HepG2 (cell line): ENCODE data around the gene MGA. TPM values are rescaled to one million over a fixed set of nuclear protein-coding genes. Genes with fewer than 3 reads are reported as not detected.

Source experiments
- HNF4G ChIP-seq, 2 experiments: sonication (generic) in 1 of 2; formaldehyde crosslinking in 1 of 2; IDR thresholded peaks; 2 replicates each; pipeline versions ENCODE4 v1.4.0 to v1.6.1; 2011 to 2020; ENCODE audit warnings: borderline replicate concordance in 2 of 2, low read depth in 2 of 2, mild to moderate bottlenecking in 2 of 2, low read length in 1 of 2, missing genetic modification reagents in 1 of 2, moderate library complexity in 1 of 2
- ISX ChIP-seq: sonication (generic); formaldehyde crosslinking; conservative IDR thresholded peaks from 2 replicates; pipeline ENCODE4 v1.5.0; 2020; ENCODE audit warnings: missing genetic modification reagents
- KAT8 ChIP-seq: IDR thresholded peaks from 2 replicates; pipeline ENCODE4 v1.6.1; 2016; ENCODE audit warnings: missing genetic modification reagents, missing compliant biosample characterization
- MEIS2 ChIP-seq: sonication (generic); formaldehyde crosslinking; IDR thresholded peaks from 2 replicates; pipeline ENCODE4 v1.9.0; 2021; ENCODE audit warnings: mild to moderate bottlenecking, missing genetic modification reagents
- MIER2 ChIP-seq: IDR thresholded peaks from 2 replicates; pipeline ENCODE4 v1.6.1; 2016; ENCODE audit warnings: missing biosample characterization, missing genetic modification reagents
- NFKBIZ ChIP-seq: IDR thresholded peaks from 2 replicates; pipeline ENCODE4 v1.6.1; 2018; ENCODE audit warnings: missing genetic modification reagents, missing compliant biosample characterization
- PAWR ChIP-seq: sonication (generic); formaldehyde crosslinking; IDR thresholded peaks from 2 replicates; pipeline ENCODE4 v1.4.0; 2020; ENCODE audit warnings: missing genetic modification reagents, mild to moderate bottlenecking, borderline replicate concordance
- RBM39 ChIP-seq: fragments of 200-400 bp; formaldehyde crosslinking; IDR thresholded peaks from one replicate; pipeline ENCODE4 v1.6.1; 2018; ENCODE audit warnings: antibody characterized with exemption, mild to moderate bottlenecking, low read depth, low read length; ENCODE audit not compliant: poor library complexity, severe bottlenecking
- REPIN1 ChIP-seq: sonication (generic); formaldehyde crosslinking; IDR thresholded peaks from 2 replicates; pipeline ENCODE4 v1.8.0; 2022; ENCODE audit warnings: missing genetic modification reagents, low read depth, mild to moderate bottlenecking, borderline replicate concordance
- TEAD3 ChIP-seq: optimal IDR thresholded peaks from 2 replicates; pipeline ENCODE3; 2016; ENCODE audit warnings: borderline replicate concordance
- ZKSCAN8 ChIP-seq: IDR thresholded peaks from 2 replicates; pipeline ENCODE4 v1.6.1; 2016; ENCODE audit warnings: borderline replicate concordance, missing genetic modification reagents, missing compliant biosample characterization
- ZNF264 ChIP-seq: sonication (generic); formaldehyde crosslinking; IDR thresholded peaks from 2 replicates; pipeline ENCODE4 v1.4.0; 2020; ENCODE audit warnings: missing genetic modification reagents
- ZNF543 ChIP-seq: sonication (generic); formaldehyde crosslinking; IDR thresholded peaks from 2 replicates; pipeline ENCODE4 v1.4.0; 2020; ENCODE audit warnings: mild to moderate bottlenecking, missing genetic modification reagents
- ZNF781 ChIP-seq: sonication (generic); formaldehyde crosslinking; IDR thresholded peaks from 2 replicates; pipeline ENCODE4 v1.5.1; 2020; ENCODE audit warnings: borderline replicate concordance, mild to moderate bottlenecking, missing genetic modification reagents; ENCODE audit errors: not compliant biosample characterization
- polyA plus RNA-seq, 8 experiments: library from polyadenylated mRNA; depleted of rRNA in 3 of 8; stranded (reverse) in 7 of 8; unstranded in 1 of 8; fragments of >200 nt; fragmentation: Illumina TruSeq in 4 of 8; extraction: Trizol in 4 of 8; gene quantifications; 2 replicates each; pipeline versions ENCODE4 v1.2.1 to v1.2.3, GENCODE V29; 2011 to 2016; ENCODE audit warnings: low read depth in 4 of 8, missing spikeins in 1 of 8, mixed read lengths in 1 of 8; ENCODE audit not compliant: insufficient read depth in 1 of 8
- total RNA-seq, 5 experiments: library from RNA; depleted of rRNA; stranded (reverse); fragments of >200 nt; fragmentation: Illumina TruSeq; extraction: Trizol; gene quantifications; 2 replicates each; pipeline ENCODE4 v1.2.3, GENCODE V29; 2016; ENCODE audit warnings: low read depth in 1 of 5
- TF ChIP-seq, protein P1 (sequence below): sonication (generic); formaldehyde crosslinking; IDR thresholded peaks from 2 replicates; pipeline ENCODE4 v1.4.0; 2020; ENCODE audit warnings: missing genetic modification reagents
- TF ChIP-seq, protein P2 (sequence below): sonication (generic); formaldehyde crosslinking; IDR thresholded peaks from 2 replicates; pipeline ENCODE4 v1.4.0; 2020; ENCODE audit warnings: missing genetic modification reagents, mild to moderate bottlenecking, borderline replicate concordance
- TF ChIP-seq, protein P3 (sequence below): sonication (generic); formaldehyde crosslinking; IDR thresholded peaks from 2 replicates; pipeline ENCODE4 v1.5.0; 2020; ENCODE audit warnings: mild to moderate bottlenecking, low read depth, missing genetic modification reagents, borderline replicate concordance
- TF ChIP-seq, protein P4 (sequence below): sonication (generic); formaldehyde crosslinking; IDR thresholded peaks from 2 replicates; pipeline ENCODE4 v1.4.0; 2020; ENCODE audit warnings: mild to moderate bottlenecking, missing genetic modification reagents, borderline replicate concordance

The MGA gene
- total and polyA plus RNA-seq, 2 of the 13 experiments (the other 11 are each of a cell fraction or from before 2014, with no cell fraction given): 5.3 to 59.0 TPM

DNA sequence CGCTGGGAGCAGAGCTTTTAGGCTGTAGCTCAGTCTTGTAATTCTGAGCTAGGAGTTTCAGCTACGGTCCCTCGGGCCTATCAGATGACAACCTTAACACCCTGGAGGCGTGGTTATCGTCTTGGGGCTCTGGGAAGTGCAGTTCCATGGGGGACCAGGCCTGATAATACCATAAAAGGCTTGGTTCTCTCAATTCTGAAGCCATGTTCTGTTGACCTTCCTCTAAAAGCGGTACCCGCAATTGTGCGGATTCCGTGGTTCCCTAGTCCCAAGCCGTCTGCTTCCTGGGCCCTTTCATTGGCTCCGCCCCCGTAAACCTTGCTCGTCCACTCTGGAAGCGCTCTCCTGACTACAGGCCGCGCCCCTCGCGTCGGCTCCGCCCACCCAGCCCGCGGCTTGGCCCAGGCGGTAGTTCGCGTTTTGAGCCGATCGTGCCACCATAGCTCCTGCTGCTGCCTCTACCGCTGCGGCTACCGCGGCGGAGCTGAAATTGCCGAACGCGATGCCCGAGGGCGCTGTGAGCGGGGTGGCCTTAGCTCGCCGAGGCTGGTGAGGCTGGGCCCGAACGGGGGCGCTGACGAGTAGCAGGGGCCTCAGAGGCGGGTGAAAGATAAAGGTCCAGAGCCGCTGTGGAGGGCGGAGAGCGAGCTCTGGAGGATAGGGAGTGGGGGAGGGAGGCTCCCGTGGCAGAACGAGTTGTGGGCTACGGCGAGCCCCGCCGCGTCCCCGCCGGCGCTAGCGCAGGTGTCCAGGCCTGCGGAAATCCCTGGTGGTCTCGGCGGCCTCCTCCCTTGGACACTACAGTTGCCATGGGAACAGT is 114.1 kb downstream of the MGA start, which contains the start of gene MAPKBP1 (continued):
- TF ChIP-seq, protein P1, sequence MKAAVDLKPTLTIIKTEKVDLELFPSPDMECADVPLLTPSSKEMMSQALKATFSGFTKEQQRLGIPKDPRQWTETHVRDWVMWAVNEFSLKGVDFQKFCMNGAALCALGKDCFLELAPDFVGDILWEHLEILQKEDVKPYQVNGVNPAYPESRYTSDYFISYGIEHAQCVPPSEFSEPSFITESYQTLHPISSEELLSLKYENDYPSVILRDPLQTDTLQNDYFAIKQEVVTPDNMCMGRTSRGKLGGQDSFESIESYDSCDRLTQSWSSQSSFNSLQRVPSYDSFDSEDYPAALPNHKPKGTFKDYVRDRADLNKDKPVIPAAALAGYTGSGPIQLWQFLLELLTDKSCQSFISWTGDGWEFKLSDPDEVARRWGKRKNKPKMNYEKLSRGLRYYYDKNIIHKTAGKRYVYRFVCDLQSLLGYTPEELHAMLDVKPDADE: no peak
- TF ChIP-seq KAT8 (CRISPR knock-in tag) (peak; percentile 92), ZNF543 (CRISPR knock-in tag) (no peak), HNF4G (IDR thresholded peaks at IDR 0.05; ENCODE audit: borderline replicate concordance, low read depth, low read length) (no peak), HNF4G (CRISPR knock-in tag; IDR thresholded peaks at IDR 0.05; ENCODE audit: borderline replicate concordance, low read depth) (peak; percentile 69), MIER2 (CRISPR knock-in tag) (peak; percentile 63; the same call in 1 of the 2 replicates), RBM39 (peak; percentile 71), ISX (CRISPR knock-in tag) (no peak), MEIS2 (CRISPR knock-in tag) (peak; percentile 68; the same call in 1 of the 2 replicates), PAWR (CRISPR knock-in tag) (0 out of 2 replicates have a peak, but pooled peaks have one; percentile 29), ZNF264 (peak; percentile 47; the same call in 1 of the 2 replicates), ZKSCAN8 (CRISPR knock-in tag) (peak; percentile 90; the same call in 1 of the 2 replicates), NFKBIZ (no peak), ZNF781 (CRISPR knock-in tag) (peak; percentile 39), TEAD3 (peak; percentile 83), REPIN1 (CRISPR knock-in tag) (peak; percentile 99)
- TF ChIP-seq, protein P2, sequence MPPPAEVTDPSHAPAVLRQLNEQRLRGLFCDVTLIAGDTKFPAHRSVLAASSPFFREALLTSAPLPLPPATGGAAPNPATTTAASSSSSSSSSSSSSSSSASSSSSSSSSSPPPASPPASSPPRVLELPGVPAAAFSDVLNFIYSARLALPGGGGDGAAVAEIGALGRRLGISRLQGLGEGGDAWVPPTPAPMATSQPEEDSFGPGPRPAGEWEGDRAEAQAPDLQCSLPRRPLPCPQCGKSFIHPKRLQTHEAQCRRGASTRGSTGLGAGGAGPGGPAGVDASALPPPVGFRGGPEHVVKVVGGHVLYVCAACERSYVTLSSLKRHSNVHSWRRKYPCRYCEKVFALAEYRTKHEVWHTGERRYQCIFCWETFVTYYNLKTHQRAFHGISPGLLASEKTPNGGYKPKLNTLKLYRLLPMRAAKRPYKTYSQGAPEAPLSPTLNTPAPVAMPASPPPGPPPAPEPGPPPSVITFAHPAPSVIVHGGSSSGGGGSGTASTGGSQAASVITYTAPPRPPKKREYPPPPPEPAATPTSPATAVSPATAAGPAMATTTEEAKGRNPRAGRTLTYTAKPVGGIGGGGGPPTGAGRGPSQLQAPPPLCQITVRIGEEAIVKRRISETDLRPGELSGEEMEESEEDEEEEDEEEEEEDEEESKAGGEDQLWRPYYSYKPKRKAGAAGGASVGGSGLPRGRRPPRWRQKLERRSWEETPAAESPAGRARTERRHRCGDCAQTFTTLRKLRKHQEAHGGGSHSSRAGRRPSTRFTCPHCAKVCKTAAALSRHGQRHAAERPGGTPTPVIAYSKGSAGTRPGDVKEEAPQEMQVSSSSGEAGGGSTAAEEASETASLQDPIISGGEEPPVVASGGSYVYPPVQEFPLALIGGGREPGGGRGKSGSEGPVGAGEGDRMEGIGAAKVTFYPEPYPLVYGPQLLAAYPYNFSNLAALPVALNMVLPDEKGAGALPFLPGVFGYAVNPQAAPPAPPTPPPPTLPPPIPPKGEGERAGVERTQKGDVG (CRISPR knock-in tag): peak; percentile 89; the same call in 1 of the 2 replicates
- TF ChIP-seq, protein P3, sequence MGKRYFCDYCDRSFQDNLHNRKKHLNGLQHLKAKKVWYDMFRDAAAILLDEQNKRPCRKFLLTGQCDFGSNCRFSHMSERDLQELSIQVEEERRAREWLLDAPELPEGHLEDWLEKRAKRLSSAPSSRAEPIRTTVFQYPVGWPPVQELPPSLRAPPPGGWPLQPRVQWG (CRISPR knock-in tag): no peak
- TF ChIP-seq, protein P4, sequence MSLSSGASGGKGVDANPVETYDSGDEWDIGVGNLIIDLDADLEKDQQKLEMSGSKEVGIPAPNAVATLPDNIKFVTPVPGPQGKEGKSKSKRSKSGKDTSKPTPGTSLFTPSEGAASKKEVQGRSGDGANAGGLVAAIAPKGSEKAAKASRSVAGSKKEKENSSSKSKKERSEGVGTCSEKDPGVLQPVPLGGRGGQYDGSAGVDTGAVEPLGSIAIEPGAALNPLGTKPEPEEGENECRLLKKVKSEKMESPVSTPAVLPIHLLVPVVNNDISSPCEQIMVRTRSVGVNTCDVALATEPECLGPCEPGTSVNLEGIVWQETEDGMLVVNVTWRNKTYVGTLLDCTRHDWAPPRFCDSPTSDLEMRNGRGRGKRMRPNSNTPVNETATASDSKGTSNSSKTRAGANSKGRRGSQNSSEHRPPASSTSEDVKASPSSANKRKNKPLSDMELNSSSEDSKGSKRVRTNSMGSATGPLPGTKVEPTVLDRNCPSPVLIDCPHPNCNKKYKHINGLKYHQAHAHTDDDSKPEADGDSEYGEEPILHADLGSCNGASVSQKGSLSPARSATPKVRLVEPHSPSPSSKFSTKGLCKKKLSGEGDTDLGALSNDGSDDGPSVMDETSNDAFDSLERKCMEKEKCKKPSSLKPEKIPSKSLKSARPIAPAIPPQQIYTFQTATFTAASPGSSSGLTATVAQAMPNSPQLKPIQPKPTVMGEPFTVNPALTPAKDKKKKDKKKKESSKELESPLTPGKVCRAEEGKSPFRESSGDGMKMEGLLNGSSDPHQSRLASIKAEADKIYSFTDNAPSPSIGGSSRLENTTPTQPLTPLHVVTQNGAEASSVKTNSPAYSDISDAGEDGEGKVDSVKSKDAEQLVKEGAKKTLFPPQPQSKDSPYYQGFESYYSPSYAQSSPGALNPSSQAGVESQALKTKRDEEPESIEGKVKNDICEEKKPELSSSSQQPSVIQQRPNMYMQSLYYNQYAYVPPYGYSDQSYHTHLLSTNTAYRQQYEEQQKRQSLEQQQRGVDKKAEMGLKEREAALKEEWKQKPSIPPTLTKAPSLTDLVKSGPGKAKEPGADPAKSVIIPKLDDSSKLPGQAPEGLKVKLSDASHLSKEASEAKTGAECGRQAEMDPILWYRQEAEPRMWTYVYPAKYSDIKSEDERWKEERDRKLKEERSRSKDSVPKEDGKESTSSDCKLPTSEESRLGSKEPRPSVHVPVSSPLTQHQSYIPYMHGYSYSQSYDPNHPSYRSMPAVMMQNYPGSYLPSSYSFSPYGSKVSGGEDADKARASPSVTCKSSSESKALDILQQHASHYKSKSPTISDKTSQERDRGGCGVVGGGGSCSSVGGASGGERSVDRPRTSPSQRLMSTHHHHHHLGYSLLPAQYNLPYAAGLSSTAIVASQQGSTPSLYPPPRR (CRISPR knock-in tag): peak; percentile 66; the same call in 1 of the 2 replicates
